ENCODE data around the gene PRKCH. TPM values are rescaled to one million over a fixed set of nuclear protein-coding genes. Genes with fewer than 3 reads are reported as not detected.

PRKCH gene
- total and polyA plus RNA-seq, 10 of the 15 experiments (the other 5 are each of a cell fraction or from before 2014, with no cell fraction given), result 10.7 to 140 (median 33.2) TPM

GRCh38 chr14:61330511-61330910, 9.1 kb downstream of the PRKCH start:
- no peak; the same call in 1 of the 2 replicates for TF ChIP-seq NFIC (IDR thresholded peaks at IDR 0.05; ENCODE audit: low read depth, low read length)
- peak; percentile 10 to 25; a peak in 1 of 4 replicates for TF ChIP-seq IKZF2 (IDR thresholded peaks at IDR 0.05)
- TF ChIP-seq MLLT1 (IDR thresholded peaks at IDR 0.05), result 0 out of 2 replicates have a peak, but pooled peaks have one; percentile 36
- 0 out of 2 replicates have a peak, but pooled peaks have one; percentile 58 for TF ChIP-seq SMARCA5 (IDR thresholded peaks at IDR 0.05)
- no peak for TF ChIP-seq ZZZ3 (IDR thresholded peaks at IDR 0.05; ENCODE audit: control insufficient read depth, insufficient read length, low read depth)
- no peak for TF ChIP-seq TCF7 (IDR thresholded peaks at IDR 0.05; ENCODE audit: borderline replicate concordance)
- no peak for TF ChIP-seq MYB (IDR thresholded peaks at IDR 0.05; ENCODE audit: borderline replicate concordance, low read depth, low read length)
- TF ChIP-seq NR2C1 (IDR thresholded peaks at IDR 0.05), result no peak
- TF ChIP-seq SIX5 (IDR thresholded peaks at IDR 0.05; ENCODE audit: low read depth, low read length, severe bottlenecking), result no peak
- TF ChIP-seq, protein P1, sequence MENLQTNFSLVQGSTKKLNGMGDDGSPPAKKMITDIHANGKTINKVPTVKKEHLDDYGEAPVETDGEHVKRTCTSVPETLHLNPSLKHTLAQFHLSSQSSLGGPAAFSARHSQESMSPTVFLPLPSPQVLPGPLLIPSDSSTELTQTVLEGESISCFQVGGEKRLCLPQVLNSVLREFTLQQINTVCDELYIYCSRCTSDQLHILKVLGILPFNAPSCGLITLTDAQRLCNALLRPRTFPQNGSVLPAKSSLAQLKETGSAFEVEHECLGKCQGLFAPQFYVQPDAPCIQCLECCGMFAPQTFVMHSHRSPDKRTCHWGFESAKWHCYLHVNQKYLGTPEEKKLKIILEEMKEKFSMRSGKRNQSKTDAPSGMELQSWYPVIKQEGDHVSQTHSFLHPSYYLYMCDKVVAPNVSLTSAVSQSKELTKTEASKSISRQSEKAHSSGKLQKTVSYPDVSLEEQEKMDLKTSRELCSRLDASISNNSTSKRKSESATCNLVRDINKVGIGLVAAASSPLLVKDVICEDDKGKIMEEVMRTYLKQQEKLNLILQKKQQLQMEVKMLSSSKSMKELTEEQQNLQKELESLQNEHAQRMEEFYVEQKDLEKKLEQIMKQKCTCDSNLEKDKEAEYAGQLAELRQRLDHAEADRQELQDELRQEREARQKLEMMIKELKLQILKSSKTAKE (IDR thresholded peaks at IDR 0.05; ENCODE audit: low read depth, poor library complexity, severe bottlenecking), result no peak
- no peak for TF ChIP-seq E2F4 (IDR thresholded peaks at IDR 0.05; ENCODE audit: low read depth, low read length)
- no peak for TF ChIP-seq YBX1 (IDR thresholded peaks at IDR 0.05)
- TF ChIP-seq BCL11A (IDR thresholded peaks at IDR 0.05; ENCODE audit: low read depth, low read length), result peak; percentile 15; the same call in 1 of the 2 replicates
- peak; percentile 57 for TF ChIP-seq RUNX3 (IDR thresholded peaks at IDR 0.05; ENCODE audit: low read length)
- in situ Hi-C loops (cut with MboI), result no loop called here
- Histone ChIP-seq H3K27me3 (replicated peaks in 1 of 2; ENCODE audit: control insufficient read depth in 2 of 2, insufficient read depth in 2 of 2, low read length in 1 of 2) (no peaks in the 10 kb centered on the region), H3K9me3 (replicated peaks; ENCODE audit: control insufficient read depth, insufficient read depth, low read length) (peaks cover 5% of the 10 kb centered on the region; the same call in 1 of the 3 replicates), H3K4me3 (peak overlapping the region; percentile 39; the same call in 1 of the 2 replicates), H3K27ac (ENCODE audit: control insufficient read depth, insufficient read depth) (peak overlapping the region; percentile 82), H3K36me3 (ENCODE audit: control insufficient read depth in 2 of 2, insufficient read depth in 2 of 2, low read length in 1 of 2) (no peaks in the 10 kb centered on the region), H2AFZ (ENCODE audit: control insufficient read depth, low read depth, low read length) (no peak overlapping the region), H3K4me2 (ENCODE audit: control insufficient read depth, insufficient read depth) (peak overlapping the region; percentile 71), H3K4me1 (ENCODE audit: control insufficient read depth, insufficient read depth, low read length) (peaks cover 28% of the 10 kb centered on the region), H3K79me2 (ENCODE audit: control insufficient read depth, insufficient read depth, low read length) (peaks cover 92% of the 10 kb centered on the region), H3K9ac (ENCODE audit: control insufficient read depth, insufficient read depth, low read length) (no peak overlapping the region), H4K20me1 (ENCODE audit: control insufficient read depth, insufficient read depth) (no peaks in the 10 kb centered on the region)
- ATAC-seq (peak; percentile 73), FAIRE-seq (peak; percentile 78), DNase-seq (ENCODE audit: low read depth, low spot score) (no peak)
- BruUV-seq (replicated peaks), result no TSS peak
- ChIA-PET POLR2A (interaction anchor here (0.6 to 8.0 kb wide), 10 partner anchors 8 to 371 kb away, joined by 3 to 74 read pairs (median 6); partner anchors contain the start of gene PRKCH), RAD21 (ENCODE audit: unreplicated experiment) (interaction anchor here (1.0 to 7.4 kb wide), 11 partner anchors 9 to 73 kb away, joined by 3 to 61 read pairs (median 5); no protein-coding TSS in a partner anchor), SMC1A (ENCODE audit: uncharacterized antibody, unreplicated experiment) (interaction anchor here (0.7 to 5.5 kb wide), 20 partner anchors 8 to 110 kb away, joined by 3 to 61 read pairs (median 4); no protein-coding TSS in a partner anchor), CTCF (interaction anchor here (0.7 to 1.3 kb wide), 5 partner anchors 10 to 58 kb away, joined by 3 to 4 read pairs (median 3); no protein-coding TSS in a partner anchor)
- intact Hi-C loops (cut with micrococcal nuclease; ENCODE audit: unreplicated experiment), result no loop called here
- 82% methylated on average over 1 of the region's 1 CpG for WGBS (ENCODE audit: insufficient coverage, insufficient replicate concordance, low lambda C conversion rate, missing lambda C conversion rate)

All from GM12878 (cell line).